ENCODE data around the gene SIPA1L3.

The SIPA1L3 gene

DNA sequence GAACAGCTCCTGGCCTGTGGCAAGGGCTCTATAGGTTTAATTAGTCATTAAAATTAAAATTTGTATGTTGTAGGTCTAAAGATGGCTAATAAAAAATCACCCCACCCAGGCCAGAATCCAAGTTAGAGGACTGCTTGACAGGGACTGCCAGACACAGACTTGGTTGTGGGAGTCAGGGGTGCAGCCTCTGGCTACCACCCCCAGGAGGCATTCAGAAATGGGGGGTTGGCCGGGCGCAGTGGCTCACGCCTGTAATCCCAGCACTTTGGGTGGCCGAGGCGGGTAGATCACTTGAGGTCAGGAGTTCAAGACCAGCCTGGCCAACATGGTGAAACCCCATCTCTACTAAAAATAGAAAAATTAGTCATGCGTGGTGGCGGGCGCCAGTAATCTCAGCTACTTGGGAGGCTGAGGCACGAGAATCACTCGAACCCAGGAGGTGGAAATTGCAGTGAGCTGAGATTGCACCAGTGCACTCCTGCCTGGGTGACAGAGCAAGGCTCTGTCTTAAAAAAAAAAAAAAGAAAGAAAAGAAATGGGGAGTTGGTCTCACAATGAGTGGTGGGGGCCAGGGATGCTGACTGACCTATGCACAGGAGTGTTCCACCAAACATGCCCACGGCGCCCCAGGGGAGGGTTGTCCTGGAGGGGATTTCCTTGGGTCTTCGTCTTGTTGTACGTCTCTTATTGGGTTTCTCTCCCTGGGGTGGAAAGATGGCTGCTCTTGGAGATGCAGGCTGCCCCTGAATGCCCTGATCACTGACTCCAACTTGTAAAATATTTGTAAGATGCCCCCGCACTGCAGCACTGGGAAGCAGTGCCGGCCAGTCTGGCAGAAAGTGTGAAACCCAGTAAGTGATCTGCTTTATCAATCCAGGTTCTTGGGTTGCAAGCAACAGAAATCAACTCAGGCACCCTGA is 68.8 kb downstream of the SIPA1L3 start:
- TF ChIP-seq TOX (CRISPR knock-in tag; IDR thresholded peaks at IDR 0.05; ENCODE audit: borderline replicate concordance) (no peak), ZNF8 (CRISPR knock-in tag; IDR thresholded peaks at IDR 0.05) (no peak), ISL1 (CRISPR knock-in tag; IDR thresholded peaks at IDR 0.05) (no peak), PPARA (CRISPR knock-in tag; IDR thresholded peaks at IDR 0.05; ENCODE audit: borderline replicate concordance) (no peak), ZNF70 (CRISPR knock-in tag; IDR thresholded peaks at IDR 0.05) (no peak)
- ATAC-seq: no peak

DNA sequence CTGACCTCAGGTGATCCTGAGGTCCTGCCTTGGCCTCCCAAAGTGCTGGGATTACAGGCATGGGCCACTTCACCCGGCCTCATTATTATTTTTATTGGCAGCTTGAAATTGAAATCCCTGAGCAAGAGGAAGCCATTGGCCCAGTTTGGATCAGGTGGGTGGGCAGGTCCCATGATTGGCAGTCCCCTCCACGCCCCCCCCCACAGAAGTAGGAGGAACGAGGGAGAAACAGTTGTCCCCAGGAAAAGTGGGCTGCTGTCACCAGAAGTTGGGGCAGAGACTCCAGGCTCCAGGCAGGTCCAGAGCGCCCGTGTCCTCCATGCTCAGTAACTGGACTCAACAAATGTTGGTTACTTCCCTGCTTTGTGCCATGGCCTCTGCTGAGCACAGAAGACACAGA is 70.4 kb downstream of the SIPA1L3 start:
- ATAC-seq: no peak
- TF ChIP-seq ZC3H10 (CRISPR knock-in tag; IDR thresholded peaks at IDR 0.05) (no peak), ZFP3 (CRISPR knock-in tag; IDR thresholded peaks at IDR 0.05) (no peak), CSDC2 (CRISPR knock-in tag; IDR thresholded peaks at IDR 0.05) (no peak), ZFP30 (CRISPR knock-in tag; IDR thresholded peaks at IDR 0.05) (no peak), SNAI2 (CRISPR knock-in tag; IDR thresholded peaks at IDR 0.05) (no peak), ZNF8 (CRISPR knock-in tag; IDR thresholded peaks at IDR 0.05) (no peak), ZNF565 (CRISPR knock-in tag; conservative IDR thresholded peaks at IDR 0.05; ENCODE audit: low read depth) (no peak), RARB (CRISPR knock-in tag; IDR thresholded peaks at IDR 0.05) (no peak), TCF4 (CRISPR knock-in tag; IDR thresholded peaks at IDR 0.05; ENCODE audit: borderline replicate concordance) (no peak), GLIS3 (CRISPR knock-in tag; IDR thresholded peaks at IDR 0.05) (no peak), PPARA (CRISPR knock-in tag; IDR thresholded peaks at IDR 0.05; ENCODE audit: borderline replicate concordance) (no peak), TOX (CRISPR knock-in tag; IDR thresholded peaks at IDR 0.05; ENCODE audit: borderline replicate concordance) (no peak), ISL1 (CRISPR knock-in tag; IDR thresholded peaks at IDR 0.05) (no peak), ESRRG (CRISPR knock-in tag; IDR thresholded peaks at IDR 0.05) (no peak), OSR1 (CRISPR knock-in tag; IDR thresholded peaks at IDR 0.05) (no peak)
- TF ChIP-seq, protein P1, sequence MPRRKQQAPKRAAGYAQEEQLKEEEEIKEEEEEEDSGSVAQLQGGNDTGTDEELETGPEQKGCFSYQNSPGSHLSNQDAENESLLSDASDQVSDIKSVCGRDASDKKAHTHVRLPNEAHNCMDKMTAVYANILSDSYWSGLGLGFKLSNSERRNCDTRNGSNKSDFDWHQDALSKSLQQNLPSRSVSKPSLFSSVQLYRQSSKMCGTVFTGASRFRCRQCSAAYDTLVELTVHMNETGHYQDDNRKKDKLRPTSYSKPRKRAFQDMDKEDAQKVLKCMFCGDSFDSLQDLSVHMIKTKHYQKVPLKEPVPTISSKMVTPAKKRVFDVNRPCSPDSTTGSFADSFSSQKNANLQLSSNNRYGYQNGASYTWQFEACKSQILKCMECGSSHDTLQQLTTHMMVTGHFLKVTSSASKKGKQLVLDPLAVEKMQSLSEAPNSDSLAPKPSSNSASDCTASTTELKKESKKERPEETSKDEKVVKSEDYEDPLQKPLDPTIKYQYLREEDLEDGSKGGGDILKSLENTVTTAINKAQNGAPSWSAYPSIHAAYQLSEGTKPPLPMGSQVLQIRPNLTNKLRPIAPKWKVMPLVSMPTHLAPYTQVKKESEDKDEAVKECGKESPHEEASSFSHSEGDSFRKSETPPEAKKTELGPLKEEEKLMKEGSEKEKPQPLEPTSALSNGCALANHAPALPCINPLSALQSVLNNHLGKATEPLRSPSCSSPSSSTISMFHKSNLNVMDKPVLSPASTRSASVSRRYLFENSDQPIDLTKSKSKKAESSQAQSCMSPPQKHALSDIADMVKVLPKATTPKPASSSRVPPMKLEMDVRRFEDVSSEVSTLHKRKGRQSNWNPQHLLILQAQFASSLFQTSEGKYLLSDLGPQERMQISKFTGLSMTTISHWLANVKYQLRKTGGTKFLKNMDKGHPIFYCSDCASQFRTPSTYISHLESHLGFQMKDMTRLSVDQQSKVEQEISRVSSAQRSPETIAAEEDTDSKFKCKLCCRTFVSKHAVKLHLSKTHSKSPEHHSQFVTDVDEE (CRISPR knock-in tag; IDR thresholded peaks at IDR 0.05): no peak
- TF ChIP-seq, protein P2, sequence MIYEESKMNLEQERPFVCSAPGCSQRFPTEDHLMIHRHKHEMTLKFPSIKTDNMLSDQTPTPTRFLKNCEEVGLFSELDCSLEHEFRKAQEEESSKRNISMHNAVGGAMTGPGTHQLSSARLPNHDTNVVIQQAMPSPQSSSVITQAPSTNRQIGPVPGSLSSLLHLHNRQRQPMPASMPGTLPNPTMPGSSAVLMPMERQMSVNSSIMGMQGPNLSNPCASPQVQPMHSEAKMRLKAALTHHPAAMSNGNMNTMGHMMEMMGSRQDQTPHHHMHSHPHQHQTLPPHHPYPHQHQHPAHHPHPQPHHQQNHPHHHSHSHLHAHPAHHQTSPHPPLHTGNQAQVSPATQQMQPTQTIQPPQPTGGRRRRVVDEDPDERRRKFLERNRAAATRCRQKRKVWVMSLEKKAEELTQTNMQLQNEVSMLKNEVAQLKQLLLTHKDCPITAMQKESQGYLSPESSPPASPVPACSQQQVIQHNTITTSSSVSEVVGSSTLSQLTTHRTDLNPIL (CRISPR knock-in tag; IDR thresholded peaks at IDR 0.05; ENCODE audit: low read depth): no peak
- TF ChIP-seq, protein P3, sequence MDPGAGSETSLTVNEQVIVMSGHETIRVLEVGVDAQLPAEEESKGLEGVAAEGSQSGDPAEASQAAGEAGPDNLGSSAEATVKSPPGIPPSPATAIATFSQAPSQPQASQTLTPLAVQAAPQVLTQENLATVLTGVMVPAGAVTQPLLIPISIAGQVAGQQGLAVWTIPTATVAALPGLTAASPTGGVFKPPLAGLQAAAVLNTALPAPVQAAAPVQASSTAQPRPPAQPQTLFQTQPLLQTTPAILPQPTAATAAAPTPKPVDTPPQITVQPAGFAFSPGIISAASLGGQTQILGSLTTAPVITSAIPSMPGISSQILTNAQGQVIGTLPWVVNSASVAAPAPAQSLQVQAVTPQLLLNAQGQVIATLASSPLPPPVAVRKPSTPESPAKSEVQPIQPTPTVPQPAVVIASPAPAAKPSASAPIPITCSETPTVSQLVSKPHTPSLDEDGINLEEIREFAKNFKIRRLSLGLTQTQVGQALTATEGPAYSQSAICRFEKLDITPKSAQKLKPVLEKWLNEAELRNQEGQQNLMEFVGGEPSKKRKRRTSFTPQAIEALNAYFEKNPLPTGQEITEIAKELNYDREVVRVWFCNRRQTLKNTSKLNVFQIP (CRISPR knock-in tag; IDR thresholded peaks at IDR 0.05; ENCODE audit: borderline replicate concordance, low read depth): no peak
- TF ChIP-seq, protein P4, sequence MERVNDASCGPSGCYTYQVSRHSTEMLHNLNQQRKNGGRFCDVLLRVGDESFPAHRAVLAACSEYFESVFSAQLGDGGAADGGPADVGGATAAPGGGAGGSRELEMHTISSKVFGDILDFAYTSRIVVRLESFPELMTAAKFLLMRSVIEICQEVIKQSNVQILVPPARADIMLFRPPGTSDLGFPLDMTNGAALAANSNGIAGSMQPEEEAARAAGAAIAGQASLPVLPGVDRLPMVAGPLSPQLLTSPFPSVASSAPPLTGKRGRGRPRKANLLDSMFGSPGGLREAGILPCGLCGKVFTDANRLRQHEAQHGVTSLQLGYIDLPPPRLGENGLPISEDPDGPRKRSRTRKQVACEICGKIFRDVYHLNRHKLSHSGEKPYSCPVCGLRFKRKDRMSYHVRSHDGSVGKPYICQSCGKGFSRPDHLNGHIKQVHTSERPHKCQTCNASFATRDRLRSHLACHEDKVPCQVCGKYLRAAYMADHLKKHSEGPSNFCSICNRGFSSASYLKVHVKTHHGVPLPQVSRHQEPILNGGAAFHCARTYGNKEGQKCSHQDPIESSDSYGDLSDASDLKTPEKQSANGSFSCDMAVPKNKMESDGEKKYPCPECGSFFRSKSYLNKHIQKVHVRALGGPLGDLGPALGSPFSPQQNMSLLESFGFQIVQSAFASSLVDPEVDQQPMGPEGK (CRISPR knock-in tag; IDR thresholded peaks at IDR 0.05; ENCODE audit: borderline replicate concordance): no peak

DNA sequence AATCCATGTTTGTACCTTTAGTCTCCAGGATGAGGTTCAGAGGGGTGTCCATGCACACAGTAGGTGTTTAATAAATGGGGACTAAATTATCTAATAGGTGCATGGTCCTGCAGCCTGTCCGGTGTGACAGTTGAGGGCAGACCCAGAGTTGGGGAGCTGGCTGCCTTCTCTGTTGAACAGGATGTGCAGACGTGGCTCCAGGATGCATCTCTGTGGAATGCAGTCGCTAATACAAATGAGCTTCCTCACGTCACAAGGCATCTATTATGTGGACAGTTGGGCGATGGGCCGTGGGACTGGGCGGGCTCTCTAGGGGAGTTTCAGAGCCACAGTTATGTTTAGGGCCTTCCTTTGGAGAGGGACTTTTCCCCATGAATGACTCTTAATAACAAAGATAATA is 71.0 kb downstream of the SIPA1L3 start:
- ATAC-seq: peak; percentile 79
- TF ChIP-seq BACH2 (CRISPR knock-in tag; IDR thresholded peaks at IDR 0.05; ENCODE audit: borderline replicate concordance) (no peak), ZFP3 (CRISPR knock-in tag; IDR thresholded peaks at IDR 0.05) (no peak), TCF4 (CRISPR knock-in tag; IDR thresholded peaks at IDR 0.05; ENCODE audit: borderline replicate concordance) (no peak), ZNF565 (CRISPR knock-in tag; conservative IDR thresholded peaks at IDR 0.05; ENCODE audit: low read depth) (no peak), ZC3H10 (CRISPR knock-in tag; IDR thresholded peaks at IDR 0.05) (no peak), GLIS3 (CRISPR knock-in tag; IDR thresholded peaks at IDR 0.05) (no peak), OSR1 (CRISPR knock-in tag; IDR thresholded peaks at IDR 0.05) (no peak)
- TF ChIP-seq, protein P1 (CRISPR knock-in tag; IDR thresholded peaks at IDR 0.05): no peak
